ENCODE results near the gene TRAPPC2. TPM values are rescaled to one million over a fixed set of nuclear protein-coding genes. Genes with fewer than 3 reads are reported as not detected.
A peak's percentile ranks its signal among the peaks of the same experiment; 100 is the strongest.
"Not testable (repeated sequence)": the region's sequence is repeated elsewhere in the genome, so short reads cannot be mapped to it uniquely, and the experiment has no call there.

Gene TRAPPC2
- total and polyA plus RNA-seq, 8 donors: 5.7 to 37.9 (median 13.2) TPM

DNA sequence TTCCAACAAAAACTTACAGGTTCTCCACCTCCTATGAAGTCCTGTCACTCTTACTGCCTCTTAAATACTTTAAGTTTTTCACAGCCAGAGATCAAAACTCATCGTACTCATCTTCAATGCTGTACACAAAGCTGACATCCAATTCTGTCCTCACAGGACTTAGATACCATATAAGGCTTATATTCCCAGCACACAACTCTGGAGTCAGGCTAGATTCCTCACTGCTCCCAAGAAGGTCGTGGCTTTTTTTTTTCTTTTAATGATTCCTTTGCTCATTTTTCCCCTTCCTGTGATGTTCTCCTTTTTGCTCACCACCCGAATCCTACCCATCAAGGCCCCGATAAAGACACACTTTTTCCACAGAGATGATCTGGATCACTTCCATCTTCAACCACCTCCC is 914 bp downstream of the TRAPPC2 start:
- Histone ChIP-seq H3K4me1 (peaks cover 5 to 61% (median 28%) of the 10 kb centered on the region in 4 donors), H3K4me3 (peak overlapping the region; percentile 57 to 81 (median 70)), H3K36me3 (peaks cover 0 to 7% (median 0%) of the 10 kb centered on the region in 4 donors), H3K9me3 (no peaks in the 10 kb centered on the region), H3K27ac (peak overlapping the region in 4 of 5 donors; percentile 90 to 95 (median 92)), H3K27me3 (peaks cover 0 to 10% (median 0%) of the 10 kb centered on the region in 3 donors)
- intact Hi-C loops (cut with DNase I; ENCODE audit: low total_unique reads): no loop called here
- TF ChIP-seq, protein P1, sequence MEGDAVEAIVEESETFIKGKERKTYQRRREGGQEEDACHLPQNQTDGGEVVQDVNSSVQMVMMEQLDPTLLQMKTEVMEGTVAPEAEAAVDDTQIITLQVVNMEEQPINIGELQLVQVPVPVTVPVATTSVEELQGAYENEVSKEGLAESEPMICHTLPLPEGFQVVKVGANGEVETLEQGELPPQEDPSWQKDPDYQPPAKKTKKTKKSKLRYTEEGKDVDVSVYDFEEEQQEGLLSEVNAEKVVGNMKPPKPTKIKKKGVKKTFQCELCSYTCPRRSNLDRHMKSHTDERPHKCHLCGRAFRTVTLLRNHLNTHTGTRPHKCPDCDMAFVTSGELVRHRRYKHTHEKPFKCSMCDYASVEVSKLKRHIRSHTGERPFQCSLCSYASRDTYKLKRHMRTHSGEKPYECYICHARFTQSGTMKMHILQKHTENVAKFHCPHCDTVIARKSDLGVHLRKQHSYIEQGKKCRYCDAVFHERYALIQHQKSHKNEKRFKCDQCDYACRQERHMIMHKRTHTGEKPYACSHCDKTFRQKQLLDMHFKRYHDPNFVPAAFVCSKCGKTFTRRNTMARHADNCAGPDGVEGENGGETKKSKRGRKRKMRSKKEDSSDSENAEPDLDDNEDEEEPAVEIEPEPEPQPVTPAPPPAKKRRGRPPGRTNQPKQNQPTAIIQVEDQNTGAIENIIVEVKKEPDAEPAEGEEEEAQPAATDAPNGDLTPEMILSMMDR (IDR thresholded peaks at IDR 0.05): no peak
- TF ChIP-seq POLR2AphosphoS5 (IDR thresholded peaks at IDR 0.05) (no peak), POLR2A (IDR thresholded peaks at IDR 0.05) (no peak), EP300 (IDR thresholded peaks at IDR 0.05) (no peak)
- peak in 1 of 2 donors; percentile 16 for DNase-seq
- WGBS, 5 donors: 15 to 47% (median 32%) methylated on average over 4 of the region's 4 CpGs

DNA sequence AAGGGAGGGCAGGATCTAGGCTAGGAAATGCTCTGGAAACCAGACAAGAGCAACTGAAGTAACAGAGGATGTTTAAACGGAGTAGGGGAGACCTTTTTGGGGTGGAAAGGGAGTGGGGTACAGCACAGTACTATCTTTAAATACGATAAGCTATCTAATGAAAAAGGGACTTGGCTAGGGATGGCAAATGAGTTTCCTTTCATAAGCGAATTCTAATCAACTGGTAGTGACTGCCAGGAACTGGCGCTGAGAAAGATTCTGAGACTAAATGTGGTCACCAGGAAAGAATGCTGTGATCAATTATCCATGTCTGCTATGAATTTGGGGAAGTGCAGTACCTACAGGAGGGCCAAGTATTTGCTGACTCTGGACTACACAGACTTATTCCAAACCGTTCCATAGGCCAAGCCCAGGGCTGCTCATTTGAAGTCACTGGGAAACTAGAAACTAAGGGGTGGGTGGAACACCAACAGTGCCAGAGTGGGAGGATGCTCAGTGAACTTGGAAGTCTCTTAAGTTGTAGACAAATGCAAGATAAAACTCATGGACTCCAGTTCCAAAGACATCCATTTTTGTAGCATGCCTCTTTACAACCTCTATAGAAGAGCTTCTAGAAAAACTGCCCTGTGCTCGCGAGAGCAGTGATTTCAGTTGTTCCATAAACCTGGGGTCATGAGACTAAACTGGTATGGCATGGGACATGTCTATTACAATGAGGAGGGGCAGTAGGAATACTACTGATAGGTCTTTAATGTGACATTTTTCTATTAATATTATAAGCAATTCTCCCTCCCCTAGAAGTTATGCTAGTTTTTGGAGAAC is 2.0 kb downstream of the TRAPPC2 start:
- intact Hi-C loops (cut with DNase I; ENCODE audit: low total_unique reads): no loop called here
- WGBS, 5 donors: 28 to 58% (median 55%) methylated on average over 7 of the region's 7 CpGs
- peaks cover 0 to 2% (median 0%) of the 10 kb centered on the region in 4 donors for H3K36me3 ChIP-seq
- H3K4me1 ChIP-seq: peaks cover 5 to 55% (median 28%) of the 10 kb centered on the region in 4 donors
- H3K27me3 ChIP-seq: peaks cover 0 to 10% (median 0%) of the 10 kb centered on the region in 3 donors
- peak overlapping the region; percentile 52 to 95 (median 90) for H3K27ac ChIP-seq
- DNase-seq: peak in 1 of 2 donors; percentile 67
- TF ChIP-seq POLR2A (IDR thresholded peaks at IDR 0.05) (no peak), POLR2AphosphoS5 (IDR thresholded peaks at IDR 0.05) (no peak), EP300 (IDR thresholded peaks at IDR 0.05) (no peak)
- TF ChIP-seq, protein P1 (IDR thresholded peaks at IDR 0.05): no peak
- H3K9me3 ChIP-seq: no peaks in the 10 kb centered on the region
- no peak overlapping the region for H3K4me3 ChIP-seq

DNA sequence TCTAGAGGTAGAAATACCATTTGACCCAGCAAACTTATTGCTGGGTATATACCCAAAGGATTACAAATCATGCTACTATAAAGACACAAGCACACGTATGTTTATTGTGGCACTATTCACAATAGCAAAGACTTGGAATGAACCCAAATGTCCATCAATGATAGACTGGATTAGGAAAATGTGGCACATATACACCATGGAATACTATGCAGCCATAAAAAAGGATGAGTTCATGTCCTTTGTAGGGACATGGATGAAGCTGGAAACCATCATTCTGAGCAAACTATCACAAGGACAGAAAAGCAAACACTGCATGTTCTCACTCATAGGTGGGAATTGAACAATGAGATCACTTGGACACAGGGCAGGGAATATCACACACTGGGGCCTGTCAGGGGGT is 3.9 kb downstream of the TRAPPC2 start:
- DNase-seq; H3K27me3 ChIP-seq; H3K27ac ChIP-seq; H3K36me3 ChIP-seq; H3K9me3 ChIP-seq; H3K4me3 ChIP-seq; intact Hi-C loops (cut with DNase I; ENCODE audit: low total_unique reads): not testable (repeated sequence)
- H3K4me1 ChIP-seq: peaks cover 5 to 41% (median 20%) of the 10 kb centered on the region in 4 donors
- 90 to 100% (median 92%) methylated on average over 1 of the region's 1 CpG for WGBS, 5 donors

DNA sequence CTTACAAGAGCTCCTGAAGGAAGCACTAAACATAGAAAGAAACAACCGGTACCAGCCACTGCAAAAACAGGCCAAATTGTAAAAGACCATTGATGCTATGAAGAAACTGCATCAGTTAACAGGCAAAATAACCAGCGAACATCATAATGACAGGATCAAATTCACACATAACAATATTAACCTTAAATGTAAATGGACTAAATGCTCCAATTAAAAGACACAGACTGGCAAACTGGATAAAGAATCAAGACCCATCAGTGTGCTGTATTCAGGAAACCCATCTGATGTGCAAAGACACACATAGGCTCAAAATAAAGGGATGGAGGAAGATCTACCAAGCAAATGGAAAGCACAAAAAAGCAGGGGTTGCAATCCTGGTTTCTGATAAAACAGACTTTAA is 7.8 kb downstream of the TRAPPC2 start:
- H3K27ac ChIP-seq; H3K9me3 ChIP-seq; H3K27me3 ChIP-seq; H3K36me3 ChIP-seq; intact Hi-C loops (cut with DNase I; ENCODE audit: low total_unique reads); H3K4me3 ChIP-seq; DNase-seq: not testable (repeated sequence)
- 78 to 97% (median 90%) methylated on average over 2 of the region's 2 CpGs for WGBS, 5 donors
- peaks cover 8 to 34% (median 15%) of the 10 kb centered on the region in 4 donors for H3K4me1 ChIP-seq

DNA sequence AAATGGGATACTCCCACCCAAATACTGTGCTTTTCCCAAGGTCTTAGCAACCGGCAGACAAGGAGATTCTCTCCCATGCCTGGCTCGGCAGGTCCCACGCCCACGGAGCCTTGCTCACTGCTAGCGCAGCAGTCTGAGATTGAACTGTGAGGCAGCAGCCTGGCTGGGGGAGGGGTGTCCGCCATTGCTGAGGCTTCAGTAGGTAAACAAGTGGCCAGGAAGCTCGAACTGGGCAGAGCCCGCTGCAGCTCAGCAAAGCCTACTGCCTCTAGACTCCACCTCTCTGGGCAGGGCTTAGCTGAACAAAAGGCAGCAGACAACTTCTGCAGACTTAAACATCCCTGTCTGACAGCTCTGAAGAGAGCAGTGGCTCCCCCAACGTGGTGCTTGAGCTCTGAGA is 9.5 kb downstream of the TRAPPC2 start:
- intact Hi-C loops (cut with DNase I; ENCODE audit: low total_unique reads); H3K27ac ChIP-seq; H3K4me3 ChIP-seq; H3K9me3 ChIP-seq; H3K27me3 ChIP-seq; H3K36me3 ChIP-seq: not testable (repeated sequence)
- DNase-seq: peak in 1 of 2 donors; percentile 55
- WGBS, 5 donors: 59 to 79% (median 63%) methylated on average over 8 to 9 of the region's 9 CpGs
- H3K4me1 ChIP-seq: peaks cover 8 to 33% (median 16%) of the 10 kb centered on the region in 4 donors
